ENCODE data around the gene TPP2. TPM values are rescaled to one million over a fixed set of nuclear protein-coding genes. Genes with fewer than 3 reads are reported as not detected.

TPP2 gene
- total RNA-seq, 2 experiments from 2014 or later, result 31.1 to 36.3 TPM

- no peak for DNase-seq (ENCODE audit: low spot score)
- Histone ChIP-seq H2AFZ (ENCODE audit: low read length) (no peak overlapping the region), H4K20me1 (ENCODE audit: insufficient read depth, low read length) (no peaks in the 10 kb centered on the region), H3K36me3 (ENCODE audit: insufficient read depth, low read length) (no peaks in the 10 kb centered on the region), H3K79me2 (ENCODE audit: insufficient read depth, low read depth, low read length) (no peaks in the 10 kb centered on the region), H3K4me1 (ENCODE audit: insufficient read depth, low read length, poor library complexity, severe bottlenecking) (no peaks in the 10 kb centered on the region), H3K4me2 (ENCODE audit: low read length) (no peak overlapping the region), H3K27ac (ENCODE audit: low read depth, low read length, poor library complexity, severe bottlenecking) (no peak overlapping the region), H3K9me3 (ENCODE audit: low read length) (no peaks in the 10 kb centered on the region), H3K9me2 (ENCODE audit: insufficient read depth, low read length) (no peaks in the 10 kb centered on the region), H3K4me3 (ENCODE audit: low read depth, low read length, poor library complexity, severe bottlenecking) (no peak overlapping the region)
- ChIA-PET POLR2A (interaction anchor here (0.7 kb wide), 1 partner anchor 13 kb away, joined by 3 read pairs; no protein-coding TSS in a partner anchor), CTCF (ENCODE audit: unreplicated experiment) (no interaction called here)
- intact Hi-C loops (cut with micrococcal nuclease; ENCODE audit: unreplicated experiment), result no loop called here
- TF ChIP-seq CTCF (conservative IDR thresholded peaks at IDR 0.05; ENCODE audit: low read length) (no peak), EZH2phosphoT487 (IDR thresholded peaks at IDR 0.05; ENCODE audit: borderline replicate concordance, low read depth, low read length) (no peak)
- no TSS peak for BruUV-seq (replicated peaks)
Observed at GRCh38 chr13:102569488-102569887, 27.3 kb upstream of the TPP2 start.

GRCh38 chr13:102571075-102571474 lies 25.7 kb upstream of the TPP2 start:
- no peaks in the 10 kb centered on the region for H3K4me1 ChIP-seq (ENCODE audit: insufficient read depth, low read length, poor library complexity, severe bottlenecking)
- no peak for TF ChIP-seq EZH2phosphoT487 (IDR thresholded peaks at IDR 0.05; ENCODE audit: borderline replicate concordance, low read depth, low read length)
- TF ChIP-seq CTCF (conservative IDR thresholded peaks at IDR 0.05; ENCODE audit: low read length), result no peak

GRCh38 chr13:102572323-102572722 lies 24.5 kb upstream of the TPP2 start:
- ChIA-PET CTCF (ENCODE audit: unreplicated experiment) (no interaction called here), POLR2A (interaction anchor here (0.7 kb wide), 2 partner anchors 147 to 967 kb away, joined by 4 read pairs; no protein-coding TSS in a partner anchor)
- DNase-seq (ENCODE audit: low spot score), result no peak
- intact Hi-C loops (cut with micrococcal nuclease; ENCODE audit: unreplicated experiment), result no loop called here
- TF ChIP-seq CTCF (conservative IDR thresholded peaks at IDR 0.05; ENCODE audit: low read length) (no peak), EZH2phosphoT487 (IDR thresholded peaks at IDR 0.05; ENCODE audit: borderline replicate concordance, low read depth, low read length) (no peak)
- H3K79me2 ChIP-seq (ENCODE audit: insufficient read depth, low read depth, low read length), result no peaks in the 10 kb centered on the region
- no peaks in the 10 kb centered on the region for H4K20me1 ChIP-seq (ENCODE audit: insufficient read depth, low read length)
- H3K27ac ChIP-seq (ENCODE audit: low read depth, low read length, poor library complexity, severe bottlenecking), result no peak overlapping the region
- BruUV-seq (replicated peaks), result no TSS peak
- H3K4me1 ChIP-seq (ENCODE audit: insufficient read depth, low read length, poor library complexity, severe bottlenecking), result no peaks in the 10 kb centered on the region
- no peak overlapping the region for H3K4me2 ChIP-seq (ENCODE audit: low read length)
- H3K9me2 ChIP-seq (ENCODE audit: insufficient read depth, low read length), result no peaks in the 10 kb centered on the region
- no peaks in the 10 kb centered on the region for H3K36me3 ChIP-seq (ENCODE audit: insufficient read depth, low read length)
- no peak overlapping the region for H2AFZ ChIP-seq (ENCODE audit: low read length)
- H3K4me3 ChIP-seq (ENCODE audit: low read depth, low read length, poor library complexity, severe bottlenecking), result no peak overlapping the region
- no peaks in the 10 kb centered on the region for H3K9me3 ChIP-seq (ENCODE audit: low read length)

More at GRCh38 chr13:102571075-102571474, 25.7 kb upstream of the TPP2 start:
- Histone ChIP-seq H2AFZ (ENCODE audit: low read length) (no peak overlapping the region), H3K4me2 (ENCODE audit: low read length) (no peak overlapping the region), H4K20me1 (ENCODE audit: insufficient read depth, low read length) (no peaks in the 10 kb centered on the region), H3K9me2 (ENCODE audit: insufficient read depth, low read length) (no peaks in the 10 kb centered on the region), H3K36me3 (ENCODE audit: insufficient read depth, low read length) (no peaks in the 10 kb centered on the region), H3K9me3 (ENCODE audit: low read length) (no peaks in the 10 kb centered on the region), H3K4me3 (ENCODE audit: low read depth, low read length, poor library complexity, severe bottlenecking) (no peak overlapping the region), H3K79me2 (ENCODE audit: insufficient read depth, low read depth, low read length) (no peaks in the 10 kb centered on the region), H3K27ac (ENCODE audit: low read depth, low read length, poor library complexity, severe bottlenecking) (no peak overlapping the region)
- no peak for DNase-seq (ENCODE audit: low spot score)
- intact Hi-C loops (cut with micrococcal nuclease; ENCODE audit: unreplicated experiment), result no loop called here
- BruUV-seq (replicated peaks), result no TSS peak
- ChIA-PET CTCF (ENCODE audit: unreplicated experiment) (no interaction called here), POLR2A (no interaction called here)
